HFF-Myc (cell line): ENCODE data around the gene CEP131.

Experiments used
- DNase-seq: peaks from one replicate; pipeline ENCODE4 v3.0.0-alpha.2; 2011; ENCODE audit warnings: low read depth; ENCODE audit errors: extremely low read depth
- H3K4me3 ChIP-seq: replicated peaks from 2 replicates; pipeline ENCODE4 v1.5.1; 2011; ENCODE audit warnings: low read depth, mild to moderate bottlenecking, control low read depth, low read length
- TF ChIP-seq, protein P1 (sequence below): IDR thresholded peaks from 2 replicates; pipeline ENCODE4 v1.5.1; 2012; ENCODE audit warnings: mild to moderate bottlenecking, low read depth, low read length, control low read depth; ENCODE audit errors: missing control alignments

Gene CEP131

DNA sequence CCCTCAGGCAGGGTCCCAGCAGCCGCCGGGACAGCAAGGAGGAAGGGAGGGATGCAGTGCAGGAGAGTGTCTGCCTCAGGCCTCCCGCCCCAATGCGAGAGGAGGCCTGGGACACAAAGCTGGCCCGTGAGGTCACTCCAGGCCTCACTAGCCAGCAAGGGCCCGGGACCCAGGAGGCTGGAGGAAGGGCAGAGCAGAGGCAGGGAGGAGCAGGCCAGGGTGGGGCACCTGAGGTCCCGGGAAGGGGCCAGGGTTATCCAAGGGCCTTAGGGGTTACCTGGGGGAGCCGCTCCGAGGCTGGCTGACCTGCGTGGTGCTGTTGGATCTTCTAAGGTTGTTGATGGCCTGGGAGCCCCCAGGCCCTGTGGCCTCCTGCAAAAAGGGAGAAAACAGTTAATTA lies 14.1 kb downstream of the CEP131 start:
- DNase-seq, result no peak
- TF ChIP-seq, protein P1, sequence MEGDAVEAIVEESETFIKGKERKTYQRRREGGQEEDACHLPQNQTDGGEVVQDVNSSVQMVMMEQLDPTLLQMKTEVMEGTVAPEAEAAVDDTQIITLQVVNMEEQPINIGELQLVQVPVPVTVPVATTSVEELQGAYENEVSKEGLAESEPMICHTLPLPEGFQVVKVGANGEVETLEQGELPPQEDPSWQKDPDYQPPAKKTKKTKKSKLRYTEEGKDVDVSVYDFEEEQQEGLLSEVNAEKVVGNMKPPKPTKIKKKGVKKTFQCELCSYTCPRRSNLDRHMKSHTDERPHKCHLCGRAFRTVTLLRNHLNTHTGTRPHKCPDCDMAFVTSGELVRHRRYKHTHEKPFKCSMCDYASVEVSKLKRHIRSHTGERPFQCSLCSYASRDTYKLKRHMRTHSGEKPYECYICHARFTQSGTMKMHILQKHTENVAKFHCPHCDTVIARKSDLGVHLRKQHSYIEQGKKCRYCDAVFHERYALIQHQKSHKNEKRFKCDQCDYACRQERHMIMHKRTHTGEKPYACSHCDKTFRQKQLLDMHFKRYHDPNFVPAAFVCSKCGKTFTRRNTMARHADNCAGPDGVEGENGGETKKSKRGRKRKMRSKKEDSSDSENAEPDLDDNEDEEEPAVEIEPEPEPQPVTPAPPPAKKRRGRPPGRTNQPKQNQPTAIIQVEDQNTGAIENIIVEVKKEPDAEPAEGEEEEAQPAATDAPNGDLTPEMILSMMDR, result no peak
- no peak overlapping the region for H3K4me3 ChIP-seq

DNA sequence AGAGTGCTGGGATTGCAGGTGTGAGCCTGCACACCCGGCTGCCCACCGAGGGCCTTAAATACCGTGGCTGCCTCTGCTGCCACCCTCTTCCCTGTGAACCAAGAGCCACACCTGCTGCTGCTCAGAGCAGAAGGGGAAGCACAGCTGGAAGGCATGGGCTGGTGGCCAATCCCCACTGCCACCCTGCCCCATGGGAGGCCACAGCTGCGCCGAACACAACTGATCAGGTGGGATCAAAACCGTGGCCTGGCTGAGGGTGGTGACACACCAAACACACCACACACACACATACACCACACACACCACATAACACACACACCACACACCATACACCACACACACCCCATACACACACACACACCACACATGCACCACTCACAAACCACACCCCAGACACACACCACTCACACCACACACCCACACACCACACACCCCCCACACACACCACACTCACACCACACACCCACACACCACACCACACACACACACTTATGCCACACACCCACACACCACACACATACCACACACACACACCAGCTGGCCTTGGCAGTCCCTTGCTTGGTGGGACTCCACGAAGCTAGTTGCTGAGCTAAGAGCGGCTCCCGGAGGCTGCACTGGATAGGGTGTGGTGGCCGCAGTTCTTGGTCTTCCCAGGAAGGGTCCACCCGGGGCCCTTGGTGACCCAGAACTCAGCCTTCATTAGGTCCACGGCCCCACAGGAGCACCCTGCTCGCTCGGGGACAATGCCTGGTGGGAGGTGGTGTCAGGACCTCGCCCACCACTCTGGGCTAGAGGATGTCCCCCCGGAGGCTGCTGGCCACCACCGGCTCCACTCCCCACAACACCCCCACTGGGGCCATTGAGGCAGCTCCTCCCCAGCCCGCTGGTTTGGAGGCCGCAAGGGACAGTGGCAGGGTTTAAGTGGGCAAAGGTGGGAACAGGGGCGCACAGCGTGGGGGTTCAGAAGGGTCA lies 14.9 kb downstream of the CEP131 start:
- DNase-seq, result no peak
- H3K4me3 ChIP-seq, result no peak overlapping the region
- TF ChIP-seq, protein P1, result no peak

DNA sequence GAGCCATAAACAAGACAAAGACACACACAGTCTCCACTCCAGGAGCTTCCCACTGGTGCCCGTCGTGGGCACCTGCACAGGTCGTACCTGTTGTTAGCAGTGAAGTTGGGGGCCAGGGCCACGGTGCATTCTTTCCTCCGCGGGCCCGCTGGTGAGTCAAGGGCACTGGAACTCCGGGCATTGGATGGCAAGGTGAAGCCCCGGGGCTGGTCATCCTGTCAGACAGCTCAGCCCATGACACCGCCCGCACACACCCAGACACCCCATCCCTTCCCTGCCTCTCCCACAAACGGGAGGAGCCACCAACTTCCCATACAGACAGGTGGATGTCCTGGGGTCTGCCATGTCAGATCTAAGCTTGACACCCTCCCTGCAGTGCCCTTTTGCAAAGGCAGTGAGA lies 16.1 kb downstream of the CEP131 start:
- DNase-seq, result no peak
- no peak overlapping the region for H3K4me3 ChIP-seq
- TF ChIP-seq, protein P1, result no peak

DNA sequence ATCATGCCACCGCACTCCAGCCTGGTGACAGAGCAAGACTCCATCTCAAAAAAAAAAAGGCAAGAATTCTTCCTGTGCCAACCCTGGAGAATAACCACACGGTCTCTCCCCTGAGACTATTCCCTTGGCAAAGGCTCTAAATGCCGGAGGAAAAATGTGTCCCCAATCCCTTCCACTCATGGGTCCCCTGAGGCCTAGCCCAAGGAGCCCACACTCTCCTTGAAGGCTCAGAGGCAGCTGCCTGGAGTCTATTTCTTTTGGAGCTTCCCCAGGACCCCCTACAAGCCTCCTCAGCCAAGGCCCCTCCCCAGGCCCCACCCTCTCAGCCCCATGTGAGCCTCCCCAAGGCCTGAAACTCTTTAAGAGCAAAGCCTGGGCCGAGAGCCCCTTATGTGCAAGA lies 16.6 kb downstream of the CEP131 start:
- no peak overlapping the region for H3K4me3 ChIP-seq
- TF ChIP-seq, protein P1, result no peak
- DNase-seq, result no peak

DNA sequence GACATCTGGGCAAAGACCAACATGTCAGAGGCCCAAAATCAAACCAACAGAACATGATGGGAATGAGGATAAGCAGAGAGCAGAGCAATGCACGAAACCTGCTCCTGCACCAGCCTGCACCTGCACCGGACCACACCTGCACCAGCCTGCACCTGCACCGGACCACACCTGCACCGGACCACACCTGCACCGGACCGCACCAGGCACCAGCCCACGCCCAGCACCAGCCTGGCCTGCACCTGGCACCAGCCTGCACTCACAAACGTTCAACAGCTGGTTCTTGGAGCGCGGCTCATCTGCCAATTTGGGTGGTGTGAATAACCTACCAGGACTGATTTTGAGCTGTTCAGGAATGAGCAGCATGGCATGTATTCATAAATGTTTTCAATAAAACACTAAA lies 18.2 kb downstream of the CEP131 start:
- TF ChIP-seq, protein P1, result no peak
- DNase-seq, result no peak

DNA sequence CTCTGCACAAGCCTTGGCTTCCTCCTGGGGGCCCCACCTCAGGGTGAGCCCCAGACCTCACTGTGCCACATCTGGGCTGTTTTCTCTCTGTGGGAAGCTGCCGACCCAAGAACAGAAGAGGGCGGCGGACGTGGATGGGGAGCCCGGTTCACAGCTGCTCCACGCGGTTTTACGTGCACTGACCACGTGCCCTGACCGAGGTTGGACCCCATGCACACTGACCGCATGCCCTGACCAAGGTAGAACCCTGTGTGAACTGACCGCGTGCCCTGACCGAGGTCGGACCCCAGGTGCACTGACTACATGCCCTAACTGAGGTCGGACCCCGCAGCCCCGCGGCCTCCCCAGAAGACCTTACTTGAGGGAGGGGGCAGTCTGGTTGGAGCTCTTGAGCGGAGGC lies 19.6 kb downstream of the CEP131 start:
- TF ChIP-seq, protein P1, result no peak
- no peak for DNase-seq
- no peak overlapping the region for H3K4me3 ChIP-seq

More for the DNA sequence above, 18.2 kb downstream of the CEP131 start:
- H3K4me3 ChIP-seq, result no peak overlapping the region
